SH-SY5Y (cell line): ENCODE results near the gene SF3A2.

ENCODE experiments used
- GATA2 ChIP-seq: IDR thresholded peaks from 2 replicates; pipeline ENCODE4 v1.6.1; 2011; ENCODE audit warnings: mild to moderate bottlenecking, low read depth, low read length
- GATA3 ChIP-seq: IDR thresholded peaks from 2 replicates; pipeline ENCODE4 v1.6.1; 2011; ENCODE audit warnings: low read depth, mild to moderate bottlenecking, low read length, moderate library complexity

The SF3A2 gene

DNA sequence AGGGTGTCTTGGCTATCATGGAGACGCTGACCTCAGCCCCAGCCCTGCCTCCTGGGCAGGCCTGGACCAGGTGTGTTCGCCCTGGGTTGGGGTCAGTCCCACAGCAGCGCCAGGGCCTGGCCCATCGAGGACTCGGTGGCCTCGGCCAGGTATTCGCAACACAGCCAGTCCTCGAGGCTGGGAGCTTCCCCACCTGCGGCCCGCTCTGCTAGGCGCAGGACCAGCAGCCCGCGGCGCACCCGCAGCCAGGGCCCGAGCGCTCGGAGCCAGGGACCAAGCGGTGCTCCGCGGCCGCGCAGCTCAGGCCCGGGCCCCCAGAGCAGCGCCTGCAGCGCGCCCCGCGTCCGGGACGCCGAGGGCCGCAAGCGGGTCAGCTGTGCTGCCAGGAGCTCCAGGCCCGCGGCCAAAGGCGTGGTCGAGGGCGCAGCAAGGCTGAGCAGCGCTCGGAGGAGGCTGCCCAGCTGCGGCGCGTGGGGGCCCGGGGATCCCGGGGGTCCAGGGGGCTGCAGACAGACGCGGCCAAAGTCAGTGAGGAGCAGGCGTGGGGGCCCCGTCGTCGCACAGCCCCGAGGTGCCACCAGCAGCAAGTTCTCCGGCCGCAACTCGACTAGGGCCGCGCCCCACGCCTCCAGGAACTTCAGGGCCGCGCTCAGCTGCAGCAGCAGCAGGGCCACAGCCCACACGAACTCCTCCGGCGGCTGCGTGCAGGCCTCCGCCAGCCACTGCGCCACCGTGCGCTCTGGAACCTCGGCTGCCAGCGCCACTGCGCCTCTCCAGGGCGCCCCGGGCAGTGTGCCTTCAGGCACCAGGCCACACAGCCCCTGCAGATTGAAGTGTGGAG is 39.2 kb downstream of the SF3A2 start:
- TF ChIP-seq GATA2, result no peak
- TF ChIP-seq GATA3, result no peak

DNA sequence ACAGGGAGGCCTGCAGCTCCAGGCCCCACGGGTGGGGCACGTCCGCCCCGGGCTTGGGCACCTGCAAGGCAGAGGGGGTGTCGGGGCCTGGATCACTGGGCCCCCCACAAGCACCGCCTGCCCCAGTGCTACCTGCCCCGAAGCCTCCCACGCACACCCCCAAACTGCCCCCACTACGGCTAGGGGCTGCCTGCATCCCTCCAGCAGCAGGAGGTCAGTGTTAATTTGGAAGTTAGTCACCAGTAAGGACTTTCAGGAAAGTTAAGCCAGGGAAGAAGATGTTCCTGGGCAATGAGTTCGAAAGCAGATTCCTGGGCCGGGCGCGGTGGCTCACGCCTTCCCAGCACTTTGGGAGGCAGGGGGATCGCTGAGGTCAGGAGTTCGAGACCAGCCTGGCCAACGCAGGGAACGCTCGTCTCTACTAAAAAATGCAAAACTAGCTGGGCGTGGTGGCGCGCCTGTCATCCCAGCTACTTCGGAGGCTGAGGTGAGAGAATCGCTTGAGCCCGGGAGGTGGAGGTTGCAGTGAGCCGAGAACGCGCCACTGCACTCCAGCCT is 39.9 kb downstream of the SF3A2 start:
- no peak for TF ChIP-seq GATA3
- TF ChIP-seq GATA2, result no peak

DNA sequence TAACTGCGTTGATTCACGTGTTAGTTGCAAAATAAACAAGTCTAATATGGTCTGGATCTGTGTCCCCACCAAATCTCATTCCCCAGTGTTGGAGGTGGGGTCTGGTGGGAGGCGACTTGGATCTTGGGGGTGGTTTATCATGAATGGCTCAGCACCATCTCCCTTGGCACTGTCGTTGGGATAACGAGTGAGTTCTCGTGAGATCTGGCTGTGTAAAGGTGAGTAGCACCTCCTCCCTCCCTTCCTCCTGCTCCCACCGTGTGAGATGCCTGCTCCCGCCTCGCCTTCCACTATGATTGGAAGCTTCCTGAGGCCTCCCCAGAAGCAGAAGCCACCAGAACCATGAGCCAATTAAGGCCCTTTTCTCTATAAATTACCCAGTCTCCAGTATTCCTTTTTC is 40.5 kb downstream of the SF3A2 start:
- no peak for TF ChIP-seq GATA3
- no peak for TF ChIP-seq GATA2

DNA sequence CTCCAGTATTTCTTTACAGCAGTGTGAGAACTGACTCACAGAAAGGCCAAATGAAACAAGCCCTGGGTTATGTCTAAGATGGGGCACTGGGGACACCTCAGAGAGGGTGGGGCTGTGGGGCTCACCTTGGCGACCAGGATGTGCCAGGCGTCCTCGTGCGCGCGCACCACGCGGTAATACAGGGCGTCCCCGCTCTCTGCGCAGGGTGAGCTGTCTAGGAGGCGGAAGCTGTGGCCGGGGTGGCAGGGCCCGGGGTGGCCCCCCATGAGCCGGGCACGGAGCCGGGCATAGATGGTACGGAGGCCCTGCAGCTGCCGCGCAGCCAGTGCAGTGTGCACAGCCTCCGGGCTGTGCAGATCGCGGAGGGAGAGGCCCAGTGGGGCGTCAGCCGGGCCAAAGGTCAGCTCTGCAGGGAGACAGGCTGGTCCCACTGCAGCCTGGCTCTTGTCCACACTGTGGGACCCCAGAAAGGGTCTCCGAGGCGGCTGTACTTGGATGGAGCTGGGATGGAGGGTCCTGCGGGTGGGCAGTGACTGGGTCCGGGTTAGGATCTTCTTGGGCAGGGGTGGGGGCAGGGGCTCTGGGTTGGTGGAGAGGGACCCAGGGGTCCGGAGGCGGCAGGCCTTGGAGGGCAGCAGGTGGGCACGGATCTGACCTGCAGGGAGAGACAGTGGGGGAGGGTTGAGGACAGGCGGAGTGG is 42.0 kb downstream of the SF3A2 start:
- no peak for TF ChIP-seq GATA2
- TF ChIP-seq GATA3, result no peak

DNA sequence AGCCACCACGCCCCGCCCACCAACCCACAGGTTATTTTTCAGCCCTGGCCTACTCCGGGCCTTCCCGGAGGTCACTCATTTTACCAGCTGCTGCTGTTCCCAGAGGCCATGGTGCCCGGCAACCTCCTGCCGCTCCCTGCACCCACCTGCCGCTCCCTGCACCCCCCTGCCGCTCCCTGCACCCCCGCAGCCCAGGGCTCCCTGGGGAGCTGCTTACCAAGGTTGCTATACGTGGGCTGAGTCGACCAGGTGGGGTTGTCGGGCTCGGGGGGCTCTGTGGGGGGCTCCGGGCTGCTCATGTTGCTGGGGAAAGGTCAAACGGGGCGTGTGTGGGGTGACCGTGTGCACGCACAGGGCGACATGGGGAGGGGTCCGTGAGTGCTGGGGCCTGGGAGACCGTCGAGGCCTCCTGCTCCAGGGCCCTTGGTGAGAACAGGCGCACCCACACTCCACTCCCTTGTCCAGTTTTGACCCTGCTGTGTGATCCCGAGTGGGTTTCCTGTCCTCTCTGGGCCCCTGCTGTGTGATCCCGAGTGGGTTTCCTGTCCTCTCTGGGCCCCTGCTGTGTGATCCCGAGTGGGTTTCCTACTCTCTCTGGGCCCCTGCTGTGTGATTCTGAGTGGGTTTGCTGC is 44.1 kb downstream of the SF3A2 start:
- TF ChIP-seq GATA2 (no peak), GATA3 (no peak)

DNA sequence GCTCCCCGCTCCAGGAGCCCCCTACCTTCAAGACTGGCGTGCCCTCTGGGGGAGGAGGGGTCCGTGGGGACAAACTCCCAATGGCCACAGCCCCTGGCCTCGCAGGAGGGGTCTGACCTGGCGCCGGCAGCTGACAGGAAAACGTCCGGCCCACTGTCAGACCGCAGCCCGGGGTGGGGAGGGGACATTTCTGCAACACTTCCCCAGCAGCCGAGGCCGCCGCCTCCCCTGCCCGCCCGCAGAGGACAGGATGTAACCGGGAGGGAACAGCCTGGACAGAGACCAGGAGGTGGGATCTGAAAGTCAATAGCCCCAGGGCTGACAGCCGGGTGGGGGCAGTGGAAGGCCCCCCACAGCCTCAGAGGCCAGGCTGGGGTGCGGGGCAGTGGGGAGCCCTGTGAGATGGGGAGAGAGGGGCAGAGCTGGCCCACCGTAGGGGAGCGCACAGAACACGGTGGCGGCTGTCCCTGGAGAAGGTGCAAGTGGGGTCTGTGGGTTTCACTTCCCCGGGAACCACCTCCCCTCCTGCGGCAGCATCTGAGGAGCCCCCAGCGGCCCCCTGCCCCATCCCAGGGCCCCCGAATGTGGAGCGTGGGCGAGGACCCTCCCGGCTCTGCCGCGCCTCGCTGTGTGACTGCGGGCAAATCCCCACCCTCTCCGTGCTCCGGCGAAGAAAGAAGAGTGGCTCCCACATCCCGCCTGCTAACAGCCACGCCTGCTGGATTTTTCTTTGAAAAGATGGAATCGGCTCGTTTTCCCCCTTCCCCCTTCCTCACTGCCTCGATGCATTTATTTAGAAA is 45.6 kb downstream of the SF3A2 start, which contains the start of gene PEAK3:
TSS of gene PEAK3 (minus strand) at position 114 of the 800 bp plus-strand sequence. CDS start 1,244 bp downstream, outside the sequence.
- TF ChIP-seq GATA2 (no peak), GATA3 (no peak)

DNA sequence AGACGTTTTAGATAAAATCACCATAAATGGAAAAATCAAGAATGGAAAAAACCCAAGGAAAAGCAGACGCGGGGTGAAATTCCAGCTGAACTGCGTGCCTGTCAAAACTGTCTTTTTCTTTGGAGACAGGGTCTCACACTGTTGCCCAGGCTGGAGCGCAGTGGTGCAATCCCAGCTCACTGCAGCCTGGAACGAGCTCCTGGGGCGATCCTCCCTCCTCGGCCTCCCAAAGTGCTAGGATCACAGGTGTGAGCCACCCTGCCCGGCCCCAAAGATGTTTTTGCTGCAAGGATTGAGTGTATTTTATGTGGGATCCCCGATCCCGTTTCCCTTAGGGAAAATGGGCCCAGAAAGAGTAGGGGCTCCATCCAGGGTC is 46.2 kb downstream of the SF3A2 start:
- TF ChIP-seq GATA2 (no peak), GATA3 (no peak)

DNA sequence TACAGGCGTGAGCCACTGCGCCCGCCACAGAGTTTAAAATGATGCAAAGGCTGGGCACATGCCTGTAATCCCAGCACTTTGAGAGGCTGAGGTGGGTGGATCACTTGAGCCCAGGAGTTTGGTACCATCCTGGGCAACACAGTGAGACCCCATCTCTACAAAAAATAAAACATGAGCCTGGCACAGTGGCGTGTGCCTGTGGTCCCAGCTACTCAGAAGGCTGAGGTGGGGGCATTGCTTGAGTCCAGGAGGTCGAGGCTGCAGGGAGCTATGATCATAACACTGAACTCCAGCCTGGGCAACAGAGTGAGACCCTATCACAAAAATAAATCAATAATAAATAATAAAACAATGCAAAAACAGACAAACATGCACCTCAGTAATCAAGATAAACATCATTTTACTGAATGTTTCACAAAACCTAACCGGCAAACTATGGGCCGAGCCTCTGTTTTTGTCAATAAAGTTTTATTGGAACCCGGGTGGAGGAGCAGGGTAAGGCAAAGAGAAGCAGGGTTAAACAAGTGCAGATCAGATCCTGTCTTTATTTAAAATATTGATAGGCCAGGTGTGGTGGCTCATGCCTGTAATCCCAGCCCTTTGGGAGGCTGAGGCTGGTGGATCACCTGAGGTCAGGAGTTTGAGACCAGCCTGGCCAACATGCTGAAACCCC is 47.3 kb downstream of the SF3A2 start:
- TF ChIP-seq GATA2, result no peak
- TF ChIP-seq GATA3, result no peak

DNA sequence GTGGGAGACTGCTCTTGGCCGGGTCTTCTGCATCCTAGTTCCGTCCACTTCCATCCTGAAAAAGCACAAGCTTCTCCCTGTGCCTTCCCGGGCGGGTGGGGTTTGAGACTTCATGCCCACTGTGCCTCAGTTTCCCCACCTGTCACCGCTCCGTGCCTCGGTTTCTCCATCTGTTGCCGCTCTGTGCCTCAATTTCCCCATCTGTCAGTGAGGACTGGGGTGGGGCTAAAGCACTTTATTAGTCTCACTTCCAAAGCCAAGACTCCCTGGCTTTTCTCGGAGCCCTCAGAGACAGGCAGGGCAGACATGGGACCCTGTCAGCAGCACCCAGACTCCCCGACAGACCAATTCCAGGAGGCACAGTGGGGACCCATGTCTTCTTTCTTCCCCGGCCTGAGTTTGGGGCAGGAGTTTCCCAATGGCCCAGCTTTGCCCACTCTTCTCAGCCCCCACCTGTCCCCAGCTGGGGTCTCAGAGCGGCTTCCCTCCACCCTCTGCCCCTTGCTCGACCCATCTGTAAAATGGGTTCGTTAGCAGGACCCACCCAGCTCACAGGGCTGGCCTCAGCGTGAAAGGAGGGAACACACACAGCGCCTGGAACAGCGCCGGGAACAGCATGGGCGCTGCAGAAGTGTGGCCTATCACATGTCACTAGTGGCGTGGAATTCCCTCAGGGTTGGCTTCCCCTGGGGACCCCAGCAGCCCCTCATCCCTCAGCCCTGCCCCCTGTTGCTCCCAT is 49.9 kb downstream of the SF3A2 start:
- TF ChIP-seq GATA2 (no peak), GATA3 (no peak)

DNA sequence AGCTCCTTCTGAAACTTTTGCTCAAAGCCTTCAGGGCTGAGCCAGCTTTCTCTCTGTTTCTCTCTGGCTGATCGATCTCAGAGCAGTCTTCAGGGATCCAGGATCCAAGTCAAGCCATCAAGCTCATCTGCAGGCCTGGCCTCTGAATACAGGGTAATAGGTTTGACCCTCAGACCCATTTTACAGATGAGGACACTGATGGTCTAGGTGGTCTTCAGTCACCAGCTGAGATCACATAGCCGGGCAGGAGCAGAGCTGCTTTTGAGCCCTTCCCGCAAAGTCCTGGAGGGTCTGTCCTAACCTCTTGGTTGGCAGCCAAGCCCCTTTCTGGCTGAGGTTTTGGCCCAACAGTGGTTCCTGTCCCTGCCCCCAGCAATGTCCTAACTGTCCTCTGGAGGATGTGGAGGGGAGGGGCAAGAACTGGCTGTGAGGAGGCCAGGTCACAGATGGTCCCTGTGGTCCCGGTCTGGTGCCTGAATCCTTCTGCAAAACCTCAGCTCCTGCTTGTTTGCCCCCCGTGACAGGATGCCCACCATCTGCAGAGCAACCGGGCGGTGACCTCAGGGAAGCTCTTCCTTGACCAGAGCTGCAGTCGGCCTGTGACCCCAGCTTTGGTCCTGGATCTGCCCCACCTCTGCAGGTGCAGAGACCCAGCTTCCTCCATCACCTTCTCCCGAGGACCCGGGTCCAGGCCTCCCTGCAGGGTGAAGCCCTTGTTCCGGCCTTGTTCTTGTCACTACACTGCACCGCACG is 51.1 kb downstream of the SF3A2 start:
- TF ChIP-seq GATA2 (no peak), GATA3 (no peak)

DNA sequence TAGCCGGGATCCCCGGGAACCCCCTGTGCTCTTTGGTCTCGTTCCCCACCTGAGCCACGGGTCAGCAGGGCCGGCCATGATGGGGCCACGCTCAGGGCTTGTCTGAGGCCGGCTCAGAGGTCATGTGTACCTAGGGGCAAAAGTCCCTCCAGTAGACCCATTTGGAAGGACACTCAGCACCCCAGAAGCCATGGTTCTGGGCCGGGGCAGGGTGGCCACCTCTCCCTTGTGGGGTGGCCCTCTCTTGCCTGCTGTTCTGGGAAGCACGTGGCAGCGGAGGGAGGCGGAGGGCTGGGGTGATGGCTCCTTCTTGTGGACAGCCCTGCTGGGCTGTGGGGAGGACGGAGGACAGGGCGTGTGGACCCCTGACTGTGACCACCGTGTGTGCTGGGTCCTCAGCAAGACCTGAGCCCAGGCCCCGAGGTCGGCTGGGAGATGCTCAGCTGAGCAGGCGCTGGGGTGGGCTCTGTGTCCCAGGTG is 51.8 kb downstream of the SF3A2 start:
- TF ChIP-seq GATA2, result no peak
- TF ChIP-seq GATA3, result no peak

DNA sequence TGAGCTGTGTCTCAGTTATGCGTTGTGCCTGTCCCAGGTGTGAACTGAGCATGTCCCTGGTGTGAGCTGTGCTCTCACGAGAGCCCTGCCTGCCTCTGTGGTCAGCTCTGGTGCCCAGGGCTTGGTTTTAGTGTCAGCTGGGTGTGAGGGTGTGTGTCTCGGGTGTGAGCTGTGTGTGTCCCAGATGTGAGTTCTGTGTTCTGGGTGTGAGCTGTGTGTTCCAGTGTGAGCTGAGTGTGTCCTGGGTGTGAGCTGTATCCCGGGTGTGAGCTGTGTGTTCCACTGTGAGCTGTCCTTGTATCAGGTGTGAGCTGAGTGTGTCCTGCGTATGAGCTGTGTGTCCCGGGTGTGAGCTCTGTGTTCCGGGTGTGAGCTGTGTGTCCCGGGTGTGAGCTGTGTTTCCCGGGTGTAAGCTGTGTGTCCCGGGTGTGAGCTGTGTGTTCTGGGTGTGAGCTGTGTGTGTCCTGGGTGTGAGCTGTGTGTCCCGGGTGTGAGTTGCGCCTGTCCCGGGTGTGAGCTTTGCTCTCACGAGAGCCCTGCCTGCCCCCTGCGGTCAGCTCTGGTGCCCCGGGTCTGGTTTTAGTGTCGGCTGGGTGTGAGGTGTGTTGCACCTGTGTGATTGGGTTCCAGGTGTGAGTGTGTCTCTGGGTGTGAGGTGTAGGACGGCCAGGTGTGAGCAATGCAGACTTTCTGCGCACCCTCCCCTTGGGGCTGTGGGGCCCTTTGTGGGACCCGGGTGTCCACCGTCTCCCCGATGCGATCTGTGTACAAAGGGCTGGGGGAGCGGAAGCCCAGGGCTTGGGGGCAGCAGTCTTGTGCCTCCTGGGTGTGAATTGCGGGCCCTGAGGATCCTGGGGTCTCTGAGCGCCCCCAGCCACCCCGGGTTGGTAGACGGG is 52.4 kb downstream of the SF3A2 start:
- TF ChIP-seq GATA2 (no peak), GATA3 (no peak)
